NCI-H1417 (cell line): ENCODE results near the gene LAIR2.

Experiments used
- DNase-seq, 3 experiments: peaks; one replicate each; lab custom pipeline; 2025; lab: John Stamatoyannopoulos, UW

The LAIR2 gene, protein sequence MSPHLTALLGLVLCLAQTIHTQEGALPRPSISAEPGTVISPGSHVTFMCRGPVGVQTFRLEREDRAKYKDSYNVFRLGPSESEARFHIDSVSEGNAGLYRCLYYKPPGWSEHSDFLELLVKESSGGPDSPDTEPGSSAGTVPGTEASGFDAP

DNA sequence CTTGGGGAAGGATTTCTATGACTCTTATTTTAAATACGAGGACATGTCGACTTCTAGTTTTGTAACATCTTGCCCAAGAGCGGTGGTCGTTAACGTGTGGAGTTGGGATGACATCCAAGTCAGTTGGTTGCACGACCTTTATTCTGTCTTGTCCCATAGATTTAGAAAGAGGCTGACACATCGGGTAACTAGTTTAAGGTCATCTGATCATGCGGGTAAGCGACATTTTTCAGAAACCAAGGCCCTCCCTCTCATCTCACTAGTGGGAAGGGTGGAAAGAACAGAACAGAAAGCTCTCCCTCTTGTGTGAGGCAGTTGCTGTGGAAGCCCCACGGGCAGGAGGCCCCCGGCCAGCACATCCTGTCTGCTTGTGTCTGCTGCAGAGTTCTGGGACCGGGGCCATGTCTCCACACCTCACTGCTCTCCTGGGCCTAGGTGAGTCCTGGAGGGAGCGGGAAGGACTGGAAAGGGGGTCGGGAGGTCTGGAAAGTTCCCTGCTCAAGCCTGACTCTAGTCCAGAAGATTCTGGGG lies at the start of gene LAIR2:
TSS of gene LAIR2 (plus strand) at position 314 of the 531 bp plus-strand sequence. CDS start at position 402, 88 bp downstream.
- DNase-seq = no peak

DNA sequence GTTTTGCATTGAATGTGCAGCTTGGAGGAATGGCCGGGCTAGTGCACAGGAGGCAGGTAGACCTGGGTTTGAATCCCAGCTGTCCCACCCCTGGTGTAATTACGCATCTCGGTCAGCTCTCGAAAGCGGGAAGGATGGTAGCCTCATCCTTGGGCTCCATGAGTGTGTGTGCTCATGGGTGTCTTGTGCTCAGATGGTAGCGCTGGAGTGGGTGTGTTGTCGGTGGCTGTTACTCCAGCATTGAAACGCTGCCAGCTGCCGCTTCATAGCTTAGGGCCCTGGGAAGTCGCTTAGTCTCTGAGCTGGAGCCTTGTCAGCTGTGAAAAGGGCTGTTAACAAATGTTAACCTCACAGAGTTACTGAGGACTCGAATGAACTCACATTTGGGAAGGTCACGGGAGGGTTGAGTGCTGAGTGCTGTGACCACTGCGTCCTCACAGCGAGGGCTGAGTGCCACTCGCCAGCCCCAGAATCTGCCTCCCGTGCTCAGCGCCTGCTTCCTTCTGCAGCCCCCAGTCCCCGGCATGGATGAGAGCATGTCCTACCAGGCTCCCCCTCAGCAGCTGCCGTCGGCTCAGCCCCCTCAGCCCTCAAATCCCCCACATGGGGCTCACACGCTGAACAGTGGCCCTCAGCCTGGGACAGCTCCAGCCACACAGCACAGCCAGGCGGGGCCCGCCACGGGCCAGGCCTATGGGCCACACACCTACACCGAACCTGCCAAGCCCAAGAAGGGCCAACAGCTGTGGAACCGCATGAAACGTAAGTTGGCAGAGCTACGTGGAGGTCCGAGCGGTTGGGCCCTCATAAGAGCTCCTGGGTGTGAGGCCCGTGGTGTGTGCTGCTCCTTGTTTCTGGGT lies 48.5 kb upstream of the LAIR2 start:
- DNase-seq = no peak

DNA sequence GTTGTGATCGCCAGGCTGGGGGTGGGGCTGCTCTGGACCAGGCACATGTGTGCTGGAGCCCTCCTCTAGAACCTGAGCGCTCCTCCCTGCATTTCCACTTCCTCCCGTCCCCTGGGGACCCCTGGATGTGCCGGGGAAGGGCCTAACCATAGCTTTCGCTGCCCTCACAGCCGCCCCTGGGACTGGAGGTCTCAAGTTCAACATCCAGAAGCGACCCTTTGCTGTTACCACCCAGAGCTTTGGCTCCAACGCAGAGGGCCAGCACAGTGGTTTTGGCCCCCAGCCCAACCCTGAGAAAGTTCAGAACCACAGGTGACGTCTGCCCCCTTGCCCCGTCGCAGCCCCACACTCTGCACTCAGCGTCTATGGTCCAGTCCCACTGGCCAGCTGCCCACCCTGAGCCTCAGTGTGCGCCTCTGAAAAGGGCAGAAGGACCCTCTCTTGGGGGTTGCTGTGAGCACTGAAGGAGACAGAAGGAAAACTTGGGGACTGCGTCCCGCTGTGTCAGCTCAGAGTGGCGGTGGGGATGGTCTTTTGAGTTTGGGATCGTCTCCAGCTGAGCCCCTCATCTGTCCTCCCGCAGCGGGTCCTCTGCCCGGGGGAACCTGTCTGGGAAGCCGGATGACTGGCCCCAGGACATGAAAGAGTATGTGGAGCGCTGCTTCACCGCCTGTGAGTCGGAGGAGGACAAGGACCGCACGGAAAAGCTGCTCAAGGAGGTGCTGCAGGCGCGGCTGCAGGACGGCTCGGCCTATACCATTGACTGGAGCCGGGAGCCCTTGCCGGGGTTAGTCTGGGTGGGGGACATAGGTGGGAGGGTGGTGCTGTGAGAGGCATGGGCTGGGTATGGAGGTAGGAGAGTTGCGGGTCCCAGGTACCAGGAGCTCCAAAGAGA lies 47.6 kb upstream of the LAIR2 start:
- DNase-seq = no peak

DNA sequence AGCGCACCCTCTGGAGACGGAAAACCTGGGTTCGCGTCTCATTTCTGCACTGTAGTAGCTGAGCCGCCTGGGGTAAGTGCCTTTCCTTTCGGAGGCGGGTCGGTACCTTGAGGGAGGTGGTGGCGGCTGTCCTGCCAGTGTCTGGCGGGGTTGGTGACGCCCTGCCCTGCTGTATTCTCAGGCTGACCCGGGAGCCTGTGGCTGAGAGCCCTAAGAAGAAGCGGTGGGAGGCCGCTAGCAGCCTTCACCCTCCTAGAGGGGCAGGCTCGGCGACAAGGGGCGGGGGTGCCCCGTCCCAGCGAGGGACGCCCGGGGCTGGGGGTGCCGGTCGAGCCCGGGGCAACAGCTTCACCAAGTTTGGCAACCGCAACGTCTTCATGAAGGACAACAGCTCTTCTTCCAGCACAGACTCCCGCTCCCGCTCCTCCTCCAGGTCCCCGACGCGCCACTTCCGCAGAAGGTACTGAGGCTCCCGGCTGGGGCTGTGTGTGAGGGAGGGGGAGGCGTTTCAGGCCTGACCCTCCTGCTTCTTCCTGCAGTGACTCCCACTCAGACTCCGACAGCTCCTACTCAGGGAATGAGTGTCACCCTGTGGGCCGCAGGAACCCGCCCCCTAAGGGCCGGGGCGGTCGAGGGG lies 46.7 kb upstream of the LAIR2 start:
- no peak for DNase-seq

DNA sequence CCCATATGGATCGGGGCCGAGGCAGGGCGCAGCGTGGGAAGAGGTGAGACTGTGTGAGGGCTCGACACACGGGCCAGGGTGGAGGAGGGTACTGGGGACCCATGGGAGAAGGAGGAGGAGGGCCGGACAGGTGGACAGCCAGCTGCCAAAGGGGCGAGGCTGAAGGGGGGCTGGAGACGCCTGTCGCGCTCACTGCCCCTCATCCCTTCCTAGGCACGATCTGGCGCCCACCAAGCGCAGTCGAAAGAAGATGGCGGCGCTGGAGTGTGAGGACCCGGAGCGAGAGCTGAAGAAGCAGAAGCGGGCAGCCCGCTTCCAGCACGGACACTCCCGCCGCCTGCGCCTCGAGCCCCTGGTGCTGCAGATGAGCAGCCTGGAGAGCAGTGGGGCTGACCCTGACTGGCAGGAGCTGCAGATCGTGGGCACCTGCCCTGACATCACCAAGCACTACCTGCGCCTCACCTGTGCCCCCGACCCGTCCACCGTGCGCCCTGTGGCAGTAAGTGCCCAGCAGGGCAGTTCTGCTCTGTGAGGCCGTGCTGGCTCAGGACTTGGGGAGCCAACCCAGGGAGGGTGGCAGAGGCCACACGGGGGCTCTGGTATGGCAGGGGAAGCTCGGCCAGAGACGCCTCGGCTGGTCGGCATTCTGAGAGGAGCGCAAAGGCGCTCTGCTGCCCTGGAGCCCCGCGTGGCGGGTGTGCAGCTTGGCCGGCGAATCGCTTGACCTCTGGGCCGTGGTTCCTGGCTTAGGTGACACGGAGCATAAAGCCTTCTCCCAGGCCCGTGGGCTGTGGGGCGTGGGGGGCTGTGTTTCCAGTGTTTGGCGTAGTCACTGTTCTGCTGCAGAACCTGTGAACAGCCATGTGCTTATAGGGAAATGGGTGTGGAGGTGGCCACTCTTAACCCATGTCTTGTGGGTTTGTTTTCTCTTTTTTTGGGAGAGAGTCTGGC lies 45.9 kb upstream of the LAIR2 start:
- DNase-seq = no peak

DNA sequence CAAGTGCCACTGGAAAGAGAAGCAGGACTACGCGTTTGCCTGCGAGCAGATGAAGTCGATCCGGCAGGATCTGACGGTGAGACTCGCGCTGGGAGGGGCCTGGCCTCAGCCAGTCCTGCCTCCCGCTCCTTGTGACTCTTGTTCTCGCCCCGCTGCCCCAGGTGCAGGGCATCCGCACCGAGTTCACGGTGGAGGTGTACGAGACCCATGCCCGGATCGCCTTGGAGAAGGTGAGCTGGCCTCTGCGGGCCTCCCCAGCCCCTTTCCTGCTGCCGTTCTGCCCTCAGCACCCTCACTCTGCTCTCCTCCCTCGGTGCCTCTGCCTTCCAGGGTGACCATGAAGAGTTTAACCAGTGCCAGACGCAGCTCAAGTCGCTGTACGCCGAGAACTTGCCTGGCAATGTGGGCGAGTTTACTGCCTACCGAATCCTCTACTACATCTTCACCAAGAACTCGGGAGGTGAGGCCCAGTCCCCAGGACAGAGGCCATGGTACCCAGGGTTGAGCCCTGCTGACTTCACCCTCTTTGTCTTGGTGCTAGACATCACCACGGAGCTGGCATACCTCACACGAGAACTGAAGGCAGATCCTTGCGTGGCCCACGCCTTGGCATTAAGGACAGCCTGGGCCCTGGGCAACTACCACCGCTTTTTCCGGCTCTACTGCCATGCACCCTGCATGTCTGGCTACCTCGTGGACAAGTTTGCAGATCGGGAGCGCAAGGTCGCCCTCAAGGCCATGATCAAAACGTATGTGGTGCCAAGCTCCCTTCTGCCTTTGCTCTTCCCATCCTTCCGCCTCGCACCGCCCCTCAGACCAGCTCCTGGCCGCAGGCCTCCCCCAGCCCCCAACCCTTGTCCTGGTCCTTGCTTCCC lies 44.6 kb upstream of the LAIR2 start:
- DNase-seq = no peak

DNA sequence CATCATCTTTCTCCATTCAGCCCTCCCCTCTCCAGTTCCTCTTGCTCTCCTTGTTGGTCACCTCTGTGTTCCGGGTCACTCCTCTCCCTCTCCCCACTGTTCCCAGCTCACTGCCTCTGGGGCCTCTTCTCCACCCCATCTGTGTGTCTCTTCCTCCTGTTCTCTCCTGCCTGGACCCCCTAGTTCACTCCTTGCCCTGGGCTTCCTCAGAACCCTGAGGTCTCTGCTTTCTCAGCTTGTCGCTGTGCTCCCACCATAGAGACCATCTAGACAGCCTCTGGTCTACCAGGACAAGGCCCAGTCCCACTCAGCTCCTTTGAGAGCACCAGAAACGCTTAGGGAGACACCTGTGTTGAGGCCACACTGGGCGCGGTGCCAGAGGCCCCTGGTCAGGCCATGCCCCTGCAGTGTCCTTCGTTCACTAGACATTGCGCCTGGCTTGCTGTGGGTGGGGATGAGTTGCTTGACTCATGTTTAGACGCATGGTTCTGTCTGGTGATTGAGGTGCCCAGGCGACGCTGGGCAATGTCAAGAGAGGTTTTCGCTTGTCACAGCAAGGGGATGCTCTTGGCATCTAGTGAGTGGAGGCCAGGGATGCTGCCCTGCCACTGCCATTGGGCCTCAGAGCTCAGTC lies 43.9 kb upstream of the LAIR2 start:
- no peak for DNase-seq

DNA sequence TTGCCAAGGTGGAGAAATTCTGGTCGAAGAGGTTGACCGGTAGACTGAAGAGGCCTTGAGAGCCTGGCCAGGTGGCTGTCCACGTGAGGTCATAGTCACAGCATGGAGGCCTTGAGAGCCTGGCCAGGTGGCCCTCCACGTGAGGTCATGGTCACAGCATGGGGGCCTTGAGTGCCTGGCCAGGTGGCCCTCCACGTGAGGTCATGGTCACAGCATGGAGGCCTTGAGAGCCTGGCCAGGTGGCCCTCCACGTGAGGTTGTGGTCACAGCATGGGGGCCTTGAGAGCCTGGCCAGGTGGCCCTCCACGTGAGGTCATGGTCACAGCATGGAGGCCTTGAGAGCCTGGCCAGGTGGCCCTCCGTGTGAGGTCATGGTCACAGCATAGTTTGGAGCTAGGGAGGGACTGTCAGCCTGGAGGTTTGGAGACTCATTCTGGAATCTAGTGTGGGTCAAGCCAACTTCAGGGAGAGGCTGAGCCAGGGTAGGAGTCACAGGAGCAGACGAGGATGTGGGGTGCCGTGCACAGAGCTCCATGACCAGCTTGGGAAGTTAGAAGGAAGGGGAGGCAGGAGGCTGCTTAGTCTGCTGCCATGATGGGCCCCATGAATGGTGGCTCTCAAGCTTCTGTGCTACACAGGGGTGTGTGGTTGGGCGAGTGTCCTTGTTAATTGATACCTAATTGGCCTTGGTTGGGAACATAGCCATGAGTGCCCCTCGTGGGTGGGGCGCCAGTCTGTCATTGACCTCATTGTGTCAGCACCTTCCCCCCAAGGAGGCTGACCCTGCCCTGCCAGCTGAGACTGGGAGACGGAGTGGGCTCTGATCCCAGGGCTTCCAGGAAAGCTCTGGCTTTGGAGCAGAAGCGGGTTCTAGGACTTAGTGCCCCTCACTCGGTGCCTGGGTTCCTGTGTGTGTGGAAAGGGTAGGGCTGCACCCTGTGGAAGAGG lies 43.1 kb upstream of the LAIR2 start:
- DNase-seq = peak in 1 of 3 experiments; percentile 66

DNA sequence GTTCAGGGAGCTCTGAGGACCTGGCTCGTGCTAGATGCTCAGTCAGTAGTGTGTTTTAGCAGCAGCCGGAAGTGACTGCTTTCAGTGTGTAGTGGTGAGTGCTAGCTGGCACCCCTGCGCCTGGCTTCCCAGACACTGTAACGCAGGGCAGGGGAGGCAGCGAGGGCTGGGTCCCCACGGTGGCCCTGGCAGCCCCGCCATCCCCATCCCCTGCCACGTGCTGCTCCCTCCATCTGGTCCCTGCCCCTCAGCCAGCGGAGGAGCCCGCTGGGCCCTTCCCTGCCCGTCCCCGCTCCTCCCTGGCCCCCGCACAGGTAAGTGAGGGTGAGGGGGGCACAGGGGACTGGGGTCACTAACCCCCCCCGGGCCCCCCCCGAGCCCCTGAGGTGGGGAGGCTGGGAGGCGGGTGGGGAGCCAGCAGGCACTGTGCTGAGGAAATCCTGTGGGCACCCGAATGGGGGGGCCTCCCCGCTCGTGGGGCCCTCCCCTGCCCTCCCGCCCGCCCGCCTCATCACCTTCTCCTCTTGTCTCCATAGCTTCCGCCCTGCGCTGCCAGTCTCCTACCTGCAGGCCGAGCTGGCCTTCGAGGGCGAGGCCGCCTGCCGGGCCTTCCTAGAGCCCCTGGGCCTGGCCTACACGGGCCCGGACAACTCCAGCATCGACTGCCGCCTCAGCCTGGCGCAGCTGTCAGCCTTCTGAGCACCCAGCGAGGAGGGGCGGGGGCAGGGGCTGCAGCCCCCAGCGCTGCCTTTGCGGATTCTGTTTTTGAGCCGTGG lies 42.2 kb upstream of the LAIR2 start:
- DNase-seq = no peak

DNA sequence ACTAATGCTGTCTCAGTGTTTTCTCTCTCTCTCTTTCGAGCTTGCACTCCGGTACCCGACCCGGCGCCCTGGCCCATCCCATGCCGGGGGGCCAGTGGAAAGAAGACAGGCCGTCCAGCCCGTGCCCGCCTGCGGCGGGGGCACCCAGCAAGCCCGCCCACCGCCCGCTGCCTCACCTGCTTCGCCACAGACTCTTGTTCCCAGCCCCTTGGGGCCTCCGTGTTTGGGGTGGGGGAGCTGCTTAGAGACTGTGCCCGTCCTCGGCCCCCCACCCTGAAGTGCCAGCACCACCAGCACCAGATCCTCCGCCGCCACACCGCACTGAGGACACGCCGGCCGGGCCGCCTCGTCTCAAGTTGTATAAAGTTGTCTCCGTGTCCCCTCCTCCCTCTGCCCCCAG lies 41.4 kb upstream of the LAIR2 start:
- DNase-seq = no peak

DNA sequence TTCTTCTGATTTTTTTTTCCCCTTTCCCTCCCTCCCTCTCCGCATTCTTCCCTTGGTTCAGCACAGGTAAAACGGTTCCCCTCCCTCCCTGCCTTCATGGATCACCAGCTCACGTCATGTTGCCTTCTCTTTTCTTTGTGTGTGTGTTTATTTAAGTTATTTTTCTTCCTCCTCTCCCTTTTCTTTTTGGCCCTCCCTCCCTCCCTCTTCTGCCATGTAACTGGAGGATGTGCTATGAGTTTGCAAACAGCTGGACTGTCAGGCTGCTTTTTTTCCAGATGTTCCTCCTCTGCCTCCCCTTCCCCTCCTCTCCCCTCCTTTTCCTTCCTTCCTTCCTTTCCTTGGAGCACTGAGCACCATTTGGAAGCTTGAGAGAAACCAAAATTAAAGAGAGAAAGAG lies 41.0 kb upstream of the LAIR2 start:
- DNase-seq = no peak

DNA sequence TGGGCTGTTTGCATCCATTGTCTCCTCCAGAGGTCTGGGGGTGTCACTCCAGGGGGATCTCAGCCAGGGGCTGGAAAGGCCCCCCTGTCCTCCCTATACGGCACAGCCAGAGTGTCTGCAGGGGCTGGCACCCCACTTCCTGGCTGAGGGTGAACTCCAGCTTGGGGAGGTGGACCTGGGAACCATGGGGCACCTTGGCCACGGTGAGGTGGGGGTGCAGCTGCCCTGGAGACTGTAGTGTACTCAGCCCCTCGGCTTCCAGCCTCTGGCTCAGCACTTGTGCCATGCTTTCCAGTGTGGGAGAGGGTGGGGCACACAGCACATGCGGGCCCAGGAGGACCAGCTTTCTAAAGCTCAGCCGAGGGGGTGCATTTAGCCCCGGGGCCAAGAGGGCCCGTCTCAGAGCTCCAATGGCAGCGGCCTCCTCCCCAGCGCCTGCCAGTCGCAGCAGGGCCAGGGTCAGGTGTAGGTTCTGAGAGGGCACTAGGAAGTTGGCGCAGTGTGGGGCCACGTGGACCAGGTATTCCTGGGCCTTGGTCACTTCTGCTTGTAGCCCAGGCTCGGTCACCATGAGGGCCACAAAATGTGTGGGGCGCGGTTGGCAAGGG lies 40.5 kb upstream of the LAIR2 start:
- no peak for DNase-seq

DNA sequence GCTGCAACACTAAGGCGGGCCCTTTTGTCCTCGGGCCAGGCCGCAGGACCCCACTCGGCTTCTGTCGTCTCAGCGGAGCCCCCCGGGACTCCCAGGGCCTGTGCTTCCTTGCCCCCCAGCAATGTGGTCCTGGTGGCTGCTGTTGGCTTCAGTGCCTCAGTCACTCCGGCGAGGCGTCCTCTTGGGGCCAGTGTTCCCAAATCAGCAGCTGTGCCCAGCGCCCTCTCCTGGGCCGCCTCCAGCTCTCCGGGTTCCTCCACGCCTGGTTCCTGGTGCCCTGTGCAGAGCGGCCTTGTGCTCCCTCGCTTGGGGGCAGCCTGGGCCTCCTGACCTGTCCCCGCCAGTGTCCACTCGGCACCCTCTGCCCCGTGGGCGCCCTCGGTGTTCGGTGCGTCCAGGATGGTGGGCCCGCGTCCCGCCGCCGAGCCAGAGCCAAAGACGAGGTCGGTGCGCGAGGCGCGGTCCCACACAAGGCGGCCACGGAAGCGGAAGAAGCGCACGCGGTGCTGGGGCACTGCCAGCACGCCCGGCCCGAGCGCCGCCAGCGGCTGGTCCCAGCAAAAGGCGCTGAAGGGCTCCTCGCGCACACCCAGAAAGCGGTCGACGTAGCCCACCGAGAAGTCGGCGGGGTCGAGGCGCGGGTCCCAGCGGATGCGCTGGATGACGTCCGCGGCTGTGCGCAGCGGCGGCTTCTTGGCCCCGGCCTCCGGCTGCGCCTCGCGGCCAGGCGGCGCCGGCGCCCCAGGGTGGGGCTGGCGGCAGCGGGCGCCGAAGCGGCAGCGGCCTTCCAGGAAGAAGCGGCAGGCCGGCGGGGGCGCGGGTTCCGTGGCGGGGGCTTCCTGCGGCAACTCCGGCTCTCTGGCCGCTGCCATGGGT lies 39.7 kb upstream of the LAIR2 start:
- peak; percentile 52 to 73 (median 55) for DNase-seq

DNA sequence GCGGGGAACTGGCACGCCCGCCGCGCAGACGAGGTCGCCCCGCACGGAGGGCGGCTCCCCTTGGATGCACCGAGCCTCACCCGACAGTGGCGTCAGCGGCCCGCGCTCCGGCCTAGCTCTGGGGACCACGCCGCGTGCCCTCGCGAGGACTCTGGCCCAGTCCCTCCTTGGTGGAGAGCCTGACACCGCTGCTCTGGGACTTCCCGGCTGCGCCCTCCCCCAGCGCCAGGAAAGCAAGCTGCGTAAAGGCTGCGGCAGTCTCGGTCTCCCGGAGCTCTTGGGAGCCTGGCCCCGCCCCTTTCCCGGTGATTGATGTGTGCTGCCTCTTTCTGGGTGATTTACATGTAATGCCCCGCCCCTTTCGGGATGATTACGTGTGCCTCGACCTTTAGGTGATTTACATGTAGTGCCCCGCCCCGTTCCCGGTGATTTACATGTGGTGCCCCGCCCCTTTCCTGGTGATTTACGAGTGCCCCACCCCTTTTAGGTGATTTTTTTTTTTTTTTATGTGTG lies 39.0 kb upstream of the LAIR2 start, which contains the start of gene LENG9:
TSS of gene LENG9 (minus strand) at position 248 of the 513 bp plus-strand sequence. CDS start 252 bp downstream, outside the sequence.
- peak; percentile 83 to 94 (median 85) for DNase-seq

DNA sequence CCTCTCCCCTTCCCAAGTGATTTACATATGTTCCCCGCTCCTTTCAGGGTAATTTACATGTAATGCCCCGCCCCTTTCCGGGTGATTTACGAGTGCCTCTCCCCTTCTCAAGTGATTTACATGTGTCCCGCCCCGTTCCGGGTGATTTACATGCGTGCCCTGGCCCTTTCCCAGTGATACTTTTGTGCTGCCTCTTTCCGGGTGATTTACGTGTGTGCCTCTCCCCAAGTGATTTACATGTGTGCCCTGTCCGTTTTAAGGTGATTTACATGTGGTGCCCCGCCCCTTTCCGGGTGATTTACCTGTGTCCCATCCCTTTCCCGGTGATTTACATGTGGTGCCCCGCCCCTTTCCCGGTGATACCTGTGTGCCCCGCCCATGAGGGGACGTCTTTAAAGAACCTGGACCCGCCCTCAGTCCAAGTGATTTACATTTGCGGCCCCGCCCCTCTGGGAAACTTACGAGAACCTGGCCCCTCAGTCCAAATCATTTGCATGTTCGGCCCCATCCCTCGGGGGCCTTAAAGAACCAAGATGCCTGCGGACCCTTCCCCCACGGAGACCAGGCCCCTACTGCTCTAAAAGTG lies 38.5 kb upstream of the LAIR2 start:
- peak; percentile 72 to 90 (median 82) for DNase-seq
